Testis (tissue), 2 donors: Measurements from ENCODE around the gene SLC25A1.

Experiments used
- CTCF ChIP-seq, 3 experiments: fragments of 450-650 bp in 2 of 3; fragments of 200-600 bp in 1 of 3; sonication (generic) in 1 of 3; IDR thresholded peaks; one replicate each; pipeline ENCODE4 v1.5.1; 2016 to 2019; ENCODE audit warnings: antibody characterized with exemption in 3 of 3, mild to moderate bottlenecking in 2 of 3, moderate library complexity in 1 of 3
- POLR2A ChIP-seq: fragments of 450-650 bp; IDR thresholded peaks from one replicate; pipeline ENCODE4 v1.6.1; 2017; ENCODE audit warnings: antibody characterized with exemption, mild to moderate bottlenecking, moderate library complexity

- no peak for TF ChIP-seq CTCF (IDR thresholded peaks at IDR 0.05)
- TF ChIP-seq POLR2A = no peak
Measured at GRCh38 chr22:19136915-19137314, 41.6 kb downstream of the SLC25A1 start.
